H1 (cell line): ENCODE results near the gene TNS4. TPM values are rescaled to one million over a fixed set of nuclear protein-coding genes. Genes with fewer than 3 reads are reported as not detected.

Source experiments
- BACH1 ChIP-seq: IDR thresholded peaks from 2 replicates; pipeline ENCODE4 v1.6.1; 2012; ENCODE audit warnings: low read length, improper control_type of control experiment
- CBX5 ChIP-seq: fragments of 300-800, 300-1000 bp; sonication (generic); IDR thresholded peaks from 2 replicates; pipeline ENCODE4 v1.7.1; 2016; ENCODE audit warnings: antibody characterized with exemption, low read length, low read depth
- CHD7 ChIP-seq: fragments of 300-600 bp; sonication (generic); IDR thresholded peaks from 2 replicates; pipeline ENCODE4 v1.7.1; 2012; ENCODE audit warnings: low read length, moderate library complexity, mild to moderate bottlenecking, inconsistent platforms; ENCODE audit not compliant: insufficient replicate concordance
- CTCF ChIP-seq, 3 experiments: IDR thresholded peaks; 1 replicate in 2 of 3; 2 replicates in 1 of 3; pipeline versions ENCODE4 v1.5.1 to v1.6.1; 2011; ENCODE audit warnings: low read length in 3 of 3, mild to moderate bottlenecking in 3 of 3, inconsistent platforms in 2 of 3, low read depth in 1 of 3, moderate library complexity in 1 of 3; ENCODE audit not compliant: insufficient read depth in 1 of 3; ENCODE audit errors: control extremely low read depth in 1 of 3
- KDM5A ChIP-seq: fragments of 200-600 bp; IDR thresholded peaks from 2 replicates; pipeline ENCODE4 v1.7.1; 2012; ENCODE audit warnings: mild to moderate bottlenecking, low read length, inconsistent platforms, mixed read lengths
- POLR2AphosphoS5 ChIP-seq: IDR thresholded peaks from 2 replicates; pipeline ENCODE4 v1.6.1; 2011; ENCODE audit warnings: low read depth, low read length
- RAD21 ChIP-seq, 2 experiments: IDR thresholded peaks in 1 of 2; conservative IDR thresholded peaks in 1 of 2; 2 replicates each; pipeline ENCODE4 v1.6.1; 2011; ENCODE audit warnings: low read depth in 2 of 2, low read length in 2 of 2, improper control_type of control experiment in 1 of 2, inconsistent platforms in 1 of 2, mild to moderate bottlenecking in 1 of 2, moderate library complexity in 1 of 2
- RXRA ChIP-seq: IDR thresholded peaks from 2 replicates; pipeline ENCODE4 v1.6.1; 2011; ENCODE audit warnings: low read depth, mild to moderate bottlenecking, low read length, moderate library complexity; ENCODE audit not compliant: insufficient read depth
- SP2 ChIP-seq: IDR thresholded peaks from 2 replicates; pipeline ENCODE4 v1.6.1; 2012; ENCODE audit warnings: mild to moderate bottlenecking, low read length, inconsistent platforms
- YY1 ChIP-seq: IDR thresholded peaks from 2 replicates; pipeline ENCODE4 v1.6.1; 2011; ENCODE audit warnings: low read depth, mild to moderate bottlenecking, low read length
- polyA plus RNA-seq, 7 experiments: library from polyadenylated mRNA; depleted of rRNA in 3 of 7; stranded (reverse) in 5 of 7; unstranded in 2 of 7; fragments of >200 nt in 5 of 7; fragments of 200-250 nt in 2 of 7; gene quantifications; 1 replicate in 5 of 7; 2 replicates in 1 of 7; 4 replicates in 1 of 7; pipeline versions ENCODE4 v1.2.1 to v1.2.3, GENCODE V29; 2011 to 2013; ENCODE audit warnings: missing spikeins in 2 of 7, mixed read lengths in 2 of 7
- total RNA-seq: library from RNA; stranded (reverse); fragmentation: NEBNext Ultra II Directional; extraction: Animal tissue kit (Norgen Biotek cat#: 25700); gene quantifications from 2 replicates; pipeline ENCODE4 v1.2.1, GENCODE V29; 2021

The TNS4 gene
- total and polyA plus RNA-seq, 2 of the 8 experiments (the other 6 are each of a cell fraction or from before 2014, with no cell fraction given) = 0.20 to 0.21 TPM

- no peak for TF ChIP-seq CHD7
- TF ChIP-seq CBX5 = no peak
- no peak for TF ChIP-seq SP2
- no peak for TF ChIP-seq KDM5A
- TF ChIP-seq RAD21 (IDR thresholded peaks at IDR 0.05 in 1 of 2, conservative IDR thresholded peaks at IDR 0.05 in 1 of 2; ENCODE audit: low read depth in 2 of 2, low read length in 2 of 2) = no peak
- TF ChIP-seq POLR2AphosphoS5 = no peak
- TF ChIP-seq YY1 = no peak
- TF ChIP-seq RXRA = no peak
- no peak for TF ChIP-seq CTCF (IDR thresholded peaks at IDR 0.05; ENCODE audit: control extremely low read depth in 1 of 3, insufficient read depth in 1 of 3, low read depth in 1 of 3, low read length in 3 of 3)
- TF ChIP-seq BACH1 = no peak
These were observed 5.4 kb upstream of the TNS4 start (continued) for GRCh38 chr17:40506786-40507185.
